K562 (cell line): ENCODE data around the gene ADM2.

Experiments used
- POLR2AphosphoS5 ChIP-seq: IDR thresholded peaks from 2 replicates; pipeline ENCODE4 v1.6.1; 2011; ENCODE audit warnings: mild to moderate bottlenecking, low read depth, low read length, moderate library complexity; ENCODE audit not compliant: control insufficient read depth, insufficient read depth
- SNRNP70 ChIP-seq: fragments of 200-400 bp; formaldehyde crosslinking; optimal IDR thresholded peaks from 2 replicates; pipeline ENCODE3; 2017; ENCODE audit warnings: low read depth, low read length
- TAF1 ChIP-seq: IDR thresholded peaks from 2 replicates; pipeline ENCODE4 v1.6.1; 2011; ENCODE audit warnings: mild to moderate bottlenecking, low read length, moderate library complexity; ENCODE audit not compliant: insufficient read depth, control insufficient read depth, severe bottlenecking; ENCODE audit errors: extremely low read depth
- ZNF121 ChIP-seq: sonication (generic); formaldehyde crosslinking; conservative IDR thresholded peaks from 2 replicates; pipeline ENCODE4 v1.8.0; 2022; ENCODE audit warnings: missing genetic modification reagents
- ZNF512 ChIP-seq: IDR thresholded peaks from 2 replicates; pipeline ENCODE4 v1.6.1; 2016; ENCODE audit warnings: missing genetic modification characterization, missing compliant biosample characterization
- ZNF707 ChIP-seq: fragments of 250-450 bp; sonication (Bioruptor Pico); conservative IDR thresholded peaks from 2 replicates; pipeline ENCODE4 v1.8.0; 2022; ENCODE audit warnings: inconsistent platforms, mild to moderate bottlenecking, moderate library complexity
- ZZZ3 ChIP-seq: fragments of 450-650 bp; IDR thresholded peaks from 2 replicates; pipeline ENCODE4 v1.6.1; 2016; ENCODE audit warnings: antibody characterized with exemption, mild to moderate bottlenecking, moderate library complexity

GRCh38 chr22:50461536-50461935 is 19.8 kb upstream of the ADM2 start:
- no peak for TF ChIP-seq ZNF121 (CRISPR knock-in tag)
- TF ChIP-seq TAF1: no peak
- no peak for TF ChIP-seq SNRNP70
- no peak for TF ChIP-seq ZNF707
- TF ChIP-seq POLR2AphosphoS5: no peak
- no peak for TF ChIP-seq ZNF512 (tag)
- TF ChIP-seq ZZZ3: no peak
